ENCODE measurements around the gene PRPF38B.

GRCh38 chr1:108725906-108726305 lies 33.8 kb downstream of the PRPF38B start:
- TF ChIP-seq CREB1 (IDR thresholded peaks at IDR 0.05; ENCODE audit: low read depth) (no peak), RAD21 (IDR thresholded peaks at IDR 0.05; ENCODE audit: low read depth) (no peak), ZBTB7A (IDR thresholded peaks at IDR 0.05; ENCODE audit: low read depth) (no peak), TAF1 (IDR thresholded peaks at IDR 0.05; ENCODE audit: low read depth) (no peak), CEBPB (IDR thresholded peaks at IDR 0.05) (no peak), NFIC (IDR thresholded peaks at IDR 0.05) (no peak), YY1 (IDR thresholded peaks at IDR 0.05; ENCODE audit: low read depth) (no peak)

All from Ishikawa (cell line).